Measurements from ENCODE around the gene PACC1. TPM values are rescaled to one million over a fixed set of nuclear protein-coding genes. Genes with fewer than 3 reads are reported as not detected.
"Not testable (repeated sequence)": the region's sequence is repeated elsewhere in the genome, so short reads cannot be mapped to it uniquely, and the experiment has no call there.

Gene PACC1
- total RNA-seq, 1 donor from 2014 or later: 9.7 TPM

- DNase-seq: no peak
- intact Hi-C loops (cut with DNase I): no loop called here
- no peak for TF ChIP-seq CTCF (IDR thresholded peaks at IDR 0.05)
- H3K36me3 ChIP-seq: peaks cover 85% of the 10 kb centered on the region
- H3K27me3 ChIP-seq: no peaks in the 10 kb centered on the region
- H3K4me1 ChIP-seq: no peaks in the 10 kb centered on the region
- H3K9me3 ChIP-seq: no peaks in the 10 kb centered on the region
- H3K4me3 ChIP-seq: no peak overlapping the region
- no peak for ATAC-seq
- no peak overlapping the region for H3K27ac ChIP-seq
Observed at GRCh38 chr1:212341090-212341489, 73.6 kb downstream of the PACC1 start.

- Histone ChIP-seq H3K36me3 (peaks cover 42% of the 10 kb centered on the region), H3K9me3 (no peaks in the 10 kb centered on the region), H3K4me3 (no peak overlapping the region), H3K27ac (no peak overlapping the region), H3K4me1 (no peaks in the 10 kb centered on the region), H3K27me3 (no peaks in the 10 kb centered on the region)
- DNase-seq: no peak
- ATAC-seq: no peak
- intact Hi-C loops (cut with DNase I): no loop called here
- TF ChIP-seq CTCF (IDR thresholded peaks at IDR 0.05): no peak
Observed at GRCh38 chr1:212329105-212329504, 85.6 kb downstream of the PACC1 start.

DNA sequence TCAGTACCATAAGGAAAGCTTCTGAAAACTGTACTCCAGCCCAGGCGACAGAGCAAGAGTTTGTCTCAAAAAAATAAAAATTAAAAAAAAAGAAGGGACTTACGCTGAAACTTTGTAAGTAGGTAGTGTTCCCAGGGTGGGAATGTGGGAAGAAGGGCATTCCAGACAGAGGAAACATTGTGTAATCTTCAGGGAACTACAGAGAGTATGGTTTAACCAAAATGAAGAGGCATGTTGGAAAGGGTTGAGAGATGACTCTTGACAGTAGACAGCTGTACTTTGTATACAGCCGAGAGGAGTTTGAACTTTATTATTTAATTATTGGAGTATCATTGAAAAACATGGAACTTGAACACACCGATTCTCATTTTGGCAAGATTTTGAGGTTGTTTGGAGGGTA, 86.4 kb downstream of the PACC1 start:
- no peaks in the 10 kb centered on the region for H3K9me3 ChIP-seq
- no peak overlapping the region for H3K4me3 ChIP-seq
- no peak for TF ChIP-seq CTCF (IDR thresholded peaks at IDR 0.05)
- no peaks in the 10 kb centered on the region for H3K27me3 ChIP-seq
- ATAC-seq (no peak), DNase-seq (no peak)
- no peaks in the 10 kb centered on the region for H3K4me1 ChIP-seq
- H3K27ac ChIP-seq: no peak overlapping the region
- H3K36me3 ChIP-seq: peaks cover 34% of the 10 kb centered on the region
- intact Hi-C loops (cut with DNase I): no loop called here

DNA sequence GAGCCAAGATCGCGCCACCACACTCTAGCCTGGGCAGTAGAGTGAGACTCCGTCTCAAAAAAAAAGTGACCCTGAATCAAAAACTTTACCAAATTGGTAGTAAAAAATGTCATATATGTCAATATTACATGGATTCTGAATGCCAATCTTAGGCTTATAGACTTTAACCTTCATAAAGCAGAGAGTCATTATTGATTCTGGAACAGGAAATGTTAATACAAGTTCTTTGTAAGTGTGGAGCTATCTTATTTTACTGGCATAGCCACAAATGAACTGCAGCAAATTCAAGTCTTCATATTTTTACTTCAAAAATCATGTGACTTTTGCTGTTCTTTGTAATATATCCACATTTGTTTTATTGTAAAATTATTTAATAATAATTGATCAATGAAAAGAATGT, 88.1 kb downstream of the PACC1 start:
- no peak for DNase-seq
- no peak for ATAC-seq

DNA sequence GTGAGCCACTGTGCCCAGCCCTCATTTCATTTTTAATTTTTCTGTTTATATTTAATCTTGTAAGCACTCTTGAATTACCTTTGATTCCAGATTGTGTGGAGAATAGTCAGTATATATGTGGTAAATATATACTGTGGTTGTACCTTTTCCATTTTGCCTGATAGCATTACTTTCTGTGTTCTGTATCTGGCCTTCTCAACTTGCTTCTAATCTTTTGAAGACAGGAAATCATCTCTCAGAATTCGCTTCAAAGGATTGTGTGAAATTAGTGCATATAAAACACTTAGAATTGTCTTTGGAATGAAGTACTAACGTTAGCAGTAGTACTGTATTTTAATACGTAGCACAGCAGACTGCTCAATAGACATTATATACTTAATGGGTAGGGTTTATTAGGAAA, 91.6 kb downstream of the PACC1 start:
- intact Hi-C loops (cut with DNase I): no loop called here
- H3K4me3 ChIP-seq: no peak overlapping the region
- H3K9me3 ChIP-seq: no peaks in the 10 kb centered on the region
- no peaks in the 10 kb centered on the region for H3K36me3 ChIP-seq
- no peaks in the 10 kb centered on the region for H3K27me3 ChIP-seq
- ATAC-seq (no peak), DNase-seq (no peak)
- TF ChIP-seq CTCF (IDR thresholded peaks at IDR 0.05): no peak
- H3K4me1 ChIP-seq: no peaks in the 10 kb centered on the region
- no peak overlapping the region for H3K27ac ChIP-seq

More for the DNA sequence above, 88.1 kb downstream of the PACC1 start:
- no peak for TF ChIP-seq CTCF (IDR thresholded peaks at IDR 0.05)
- Histone ChIP-seq H3K4me3 (no peak overlapping the region), H3K27me3 (no peaks in the 10 kb centered on the region), H3K27ac (no peak overlapping the region), H3K36me3 (peaks cover 17% of the 10 kb centered on the region), H3K9me3 (no peaks in the 10 kb centered on the region), H3K4me1 (no peaks in the 10 kb centered on the region)
- intact Hi-C loops (cut with DNase I): no loop called here

GRCh38 chr1:212321031-212321430, 93.7 kb downstream of the PACC1 start:
- H3K4me3 ChIP-seq; H3K36me3 ChIP-seq; ATAC-seq; intact Hi-C loops (cut with DNase I); H3K27ac ChIP-seq; H3K9me3 ChIP-seq; H3K27me3 ChIP-seq; DNase-seq: not testable (repeated sequence)
- peaks cover 14% of the 10 kb centered on the region for H3K4me1 ChIP-seq

All from upper lobe of right lung (tissue), 1 donor.